WTC11 (cell line): ENCODE measurements around the gene PHACTR3. TPM values are rescaled to one million over a fixed set of nuclear protein-coding genes. Genes with fewer than 3 reads are reported as not detected.

ENCODE experiments used
- ATAC-seq: fragments of 200-7000 bp; cut with Tn5 transposase; 2 replicates; pipeline ENCODE4 v1.10.0; 2021; ENCODE audit warnings: mild to moderate bottlenecking, moderate library complexity
- CTCF ChIA-PET: fragments of 300-600 bp; sonication (Branson Sonifier 250); formaldehyde crosslinking; loops from one replicate; lab custom pipeline; 2021; ENCODE audit warnings: antibody characterized with exemption; lab: Charles Lee
- POLR2A ChIA-PET: fragments of 350-600 bp; sonication (Branson Sonifier 250); formaldehyde crosslinking; loops from one replicate; lab custom pipeline; 2021; ENCODE audit warnings: antibody characterized with exemption; lab: Charles Lee
- DNase-seq: peaks from one replicate; pipeline ENCODE4 v3.0.0; 2021; ENCODE audit warnings: low spot score
- H3K27ac Mint-ChIP-seq: 2 replicates; pipeline ENCODE4 v1.8.0; 2021; ENCODE audit warnings: mixed read lengths
- H3K27me3 Mint-ChIP-seq: 2 replicates; pipeline ENCODE4 v1.8.0; 2021; ENCODE audit warnings: low read depth, mild to moderate bottlenecking, moderate library complexity, mixed read lengths
- H3K36me3 Mint-ChIP-seq: 2 replicates; pipeline ENCODE4 v1.8.0; 2021; ENCODE audit warnings: mixed read lengths
- H3K4me1 Mint-ChIP-seq: 2 replicates; pipeline ENCODE4 v1.8.0; 2022; ENCODE audit warnings: mixed read lengths
- H3K4me3 Mint-ChIP-seq: 2 replicates; pipeline ENCODE4 v1.8.0; 2021; ENCODE audit warnings: mild to moderate bottlenecking, moderate library complexity, mixed read lengths
- H3K9me3 Mint-ChIP-seq: 2 replicates; pipeline ENCODE4 v1.8.0; 2021; ENCODE audit warnings: mixed read lengths
- ARID4B ChIP-seq: sonication (generic); formaldehyde crosslinking; IDR thresholded peaks from 2 replicates; pipeline ENCODE4 v1.8.0; 2023; ENCODE audit warnings: missing genetic modification reagents, mild to moderate bottlenecking, borderline replicate concordance
- ATF1 ChIP-seq: sonication (generic); formaldehyde crosslinking; IDR thresholded peaks from 2 replicates; pipeline ENCODE4 v1.8.1; 2023; ENCODE audit warnings: mild to moderate bottlenecking, moderate library complexity, missing genetic modification reagents
- ATF6 ChIP-seq: sonication (generic); formaldehyde crosslinking; IDR thresholded peaks from 2 replicates; pipeline ENCODE4 v1.8.1; 2023; ENCODE audit warnings: mild to moderate bottlenecking, missing genetic modification reagents
- CREM ChIP-seq: sonication (generic); formaldehyde crosslinking; IDR thresholded peaks from 2 replicates; pipeline ENCODE4 v1.8.1; 2022; ENCODE audit warnings: mild to moderate bottlenecking, missing genetic modification reagents, moderate library complexity
- ESRRA ChIP-seq: sonication (generic); formaldehyde crosslinking; IDR thresholded peaks from 2 replicates; pipeline ENCODE4 v1.8.1; 2022; ENCODE audit warnings: mild to moderate bottlenecking, missing genetic modification reagents, borderline replicate concordance
- FOXJ3 ChIP-seq: sonication (generic); formaldehyde crosslinking; IDR thresholded peaks from 2 replicates; pipeline ENCODE4 v1.9.0; 2021; ENCODE audit warnings: missing genetic modification reagents, mild to moderate bottlenecking, borderline replicate concordance
- FOXP4 ChIP-seq: sonication (generic); formaldehyde crosslinking; IDR thresholded peaks from 2 replicates; pipeline ENCODE4 v1.8.0; 2022; ENCODE audit warnings: mild to moderate bottlenecking, missing genetic modification reagents
- GABPB1 ChIP-seq: sonication (generic); formaldehyde crosslinking; IDR thresholded peaks from 2 replicates; pipeline ENCODE4 v1.8.1; 2023; ENCODE audit warnings: mild to moderate bottlenecking, missing genetic modification reagents
- NFATC4 ChIP-seq: fragments of 250-450 bp; sonication (Bioruptor Pico); IDR thresholded peaks from 2 replicates; pipeline ENCODE4 v1.9.0; 2021; ENCODE audit warnings: mild to moderate bottlenecking
- NFYB ChIP-seq: sonication (generic); formaldehyde crosslinking; conservative IDR thresholded peaks from 2 replicates; pipeline ENCODE4 v1.8.0; 2022; ENCODE audit warnings: low read depth, missing genetic modification reagents
- NR3C1 ChIP-seq: sonication (generic); formaldehyde crosslinking; conservative IDR thresholded peaks from 2 replicates; pipeline ENCODE4 v1.8.1; 2023; ENCODE audit warnings: low read depth, mild to moderate bottlenecking, missing genetic modification reagents
- TEAD1 ChIP-seq: sonication (generic); formaldehyde crosslinking; IDR thresholded peaks from 2 replicates; pipeline ENCODE4 v1.8.0; 2022; ENCODE audit warnings: mild to moderate bottlenecking, missing genetic modification reagents
- TP53 ChIP-seq: sonication (generic); formaldehyde crosslinking; IDR thresholded peaks from 2 replicates; pipeline ENCODE4 v1.8.1; 2023; ENCODE audit warnings: mild to moderate bottlenecking, missing genetic modification reagents
- ZMAT4 ChIP-seq: fragments of 250-450 bp; sonication (Bioruptor Pico); IDR thresholded peaks from 2 replicates; pipeline ENCODE4 v1.9.0; 2021; ENCODE audit warnings: mild to moderate bottlenecking
- ZNF671 ChIP-seq: fragments of 250-450 bp; sonication (Bioruptor Pico); IDR thresholded peaks from 2 replicates; pipeline ENCODE4 v1.8.0; 2021; ENCODE audit warnings: mild to moderate bottlenecking
- total RNA-seq: library from RNA; stranded (reverse); gene quantifications from 3 replicates; pipeline ENCODE4 v1.2.3, GENCODE V29; 2021
- TF ChIP-seq, protein P1 (sequence below): sonication (generic); formaldehyde crosslinking; IDR thresholded peaks from 2 replicates; pipeline ENCODE4 v1.8.1; 2023; ENCODE audit warnings: mild to moderate bottlenecking, missing genetic modification reagents, moderate library complexity
- TF ChIP-seq, protein P2 (sequence below): sonication (generic); formaldehyde crosslinking; IDR thresholded peaks from 2 replicates; pipeline ENCODE4 v1.8.1; 2022; ENCODE audit warnings: missing genetic modification reagents, borderline replicate concordance
- TF ChIP-seq, protein P3 (sequence below): fragments of 250-450 bp; sonication (Bioruptor Pico); IDR thresholded peaks from 2 replicates; pipeline ENCODE4 v1.9.0; 2021; ENCODE audit warnings: mild to moderate bottlenecking

PHACTR3 gene
- total RNA-seq, 1 experiment from 2014 or later = 0.28 TPM

DNA sequence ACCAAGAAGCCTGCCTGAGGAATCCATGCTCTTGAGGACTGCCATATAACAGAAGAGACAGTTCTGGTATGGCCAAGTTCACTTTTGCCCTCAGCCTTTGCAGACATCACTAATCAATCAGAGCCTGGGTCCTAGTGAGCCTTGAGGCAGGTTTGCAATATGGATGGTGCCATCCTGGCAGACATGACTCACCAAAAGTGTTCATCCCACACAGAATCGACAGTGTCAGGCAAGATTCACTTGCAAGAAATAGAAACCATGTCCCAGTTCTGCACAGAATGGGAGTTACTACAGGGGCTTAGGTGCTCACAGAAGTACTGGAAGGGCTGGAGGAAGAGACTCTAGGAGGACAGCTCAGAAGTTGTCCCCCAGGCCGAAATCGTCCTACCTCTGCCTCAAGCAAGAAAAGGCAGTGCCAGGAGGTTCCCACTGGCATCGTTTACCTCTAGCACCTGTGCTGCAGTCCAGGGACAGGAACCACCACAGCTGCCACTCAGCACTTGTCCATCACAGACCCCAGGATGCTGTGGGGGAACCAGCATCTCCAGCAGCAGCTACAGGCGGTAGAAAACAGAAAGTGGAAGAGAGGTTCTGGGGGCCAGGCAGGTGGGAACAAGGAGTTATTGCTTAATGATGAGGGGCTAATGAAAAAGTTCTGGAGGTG is 42.6 kb upstream of the PHACTR3 start:
- peaks cover 18% of the 10 kb centered on the region for H3K27me3 Mint-ChIP-seq
- ATAC-seq (no peak), DNase-seq (no peak)
- no peak for TF ChIP-seq FOXJ3 (CRISPR knock-in tag)
- no peak for TF ChIP-seq ARID4B (CRISPR knock-in tag)
- TF ChIP-seq NFYB = no peak
- no peak for TF ChIP-seq ZMAT4 (CRISPR knock-in tag)
- no peak for TF ChIP-seq ATF1
- TF ChIP-seq GABPB1 (CRISPR knock-in tag) = no peak
- no peak for TF ChIP-seq TP53 (CRISPR knock-in tag)
- no peak for TF ChIP-seq ZNF671 (CRISPR knock-in tag)
- TF ChIP-seq FOXP4 (CRISPR knock-in tag) = no peak
- TF ChIP-seq, protein P1, sequence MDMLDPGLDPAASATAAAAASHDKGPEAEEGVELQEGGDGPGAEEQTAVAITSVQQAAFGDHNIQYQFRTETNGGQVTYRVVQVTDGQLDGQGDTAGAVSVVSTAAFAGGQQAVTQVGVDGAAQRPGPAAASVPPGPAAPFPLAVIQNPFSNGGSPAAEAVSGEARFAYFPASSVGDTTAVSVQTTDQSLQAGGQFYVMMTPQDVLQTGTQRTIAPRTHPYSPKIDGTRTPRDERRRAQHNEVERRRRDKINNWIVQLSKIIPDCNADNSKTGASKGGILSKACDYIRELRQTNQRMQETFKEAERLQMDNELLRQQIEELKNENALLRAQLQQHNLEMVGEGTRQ (CRISPR knock-in tag) = no peak
- no peak for TF ChIP-seq ATF6
- TF ChIP-seq NR3C1 (CRISPR knock-in tag) = no peak
- no peak for TF ChIP-seq CREM
- TF ChIP-seq TEAD1 = no peak
- no peak overlapping the region for H3K4me3 Mint-ChIP-seq
- H3K36me3 Mint-ChIP-seq = no peaks in the 10 kb centered on the region
- CTCF ChIA-PET = interaction anchor here (1.0 to 3.2 kb wide), 10 partner anchors 10 to 187 kb away, joined by 3 to 43 read pairs (median 4); no protein-coding TSS in a partner anchor
- no peak overlapping the region for H3K27ac Mint-ChIP-seq
- peaks cover 4% of the 10 kb centered on the region for H3K4me1 Mint-ChIP-seq
- no peaks in the 10 kb centered on the region for H3K9me3 Mint-ChIP-seq
- POLR2A ChIA-PET = no interaction called here

- no peaks in the 10 kb centered on the region for H3K36me3 Mint-ChIP-seq
- TF ChIP-seq FOXP4 (CRISPR knock-in tag) = no peak
- TF ChIP-seq NFATC4 = no peak
- TF ChIP-seq, protein P2, sequence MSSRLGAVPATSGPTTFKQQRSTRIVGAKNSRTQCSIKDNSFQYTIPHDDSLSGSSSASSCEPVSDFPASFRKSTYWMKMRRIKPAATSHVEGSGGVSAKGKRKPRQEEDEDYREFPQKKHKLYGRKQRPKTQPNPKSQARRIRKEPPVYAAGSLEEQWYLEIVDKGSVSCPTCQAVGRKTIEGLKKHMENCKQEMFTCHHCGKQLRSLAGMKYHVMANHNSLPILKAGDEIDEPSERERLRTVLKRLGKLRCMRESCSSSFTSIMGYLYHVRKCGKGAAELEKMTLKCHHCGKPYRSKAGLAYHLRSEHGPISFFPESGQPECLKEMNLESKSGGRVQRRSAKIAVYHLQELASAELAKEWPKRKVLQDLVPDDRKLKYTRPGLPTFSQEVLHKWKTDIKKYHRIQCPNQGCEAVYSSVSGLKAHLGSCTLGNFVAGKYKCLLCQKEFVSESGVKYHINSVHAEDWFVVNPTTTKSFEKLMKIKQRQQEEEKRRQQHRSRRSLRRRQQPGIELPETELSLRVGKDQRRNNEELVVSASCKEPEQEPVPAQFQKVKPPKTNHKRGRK (CRISPR knock-in tag) = no peak
- TF ChIP-seq, protein P3, sequence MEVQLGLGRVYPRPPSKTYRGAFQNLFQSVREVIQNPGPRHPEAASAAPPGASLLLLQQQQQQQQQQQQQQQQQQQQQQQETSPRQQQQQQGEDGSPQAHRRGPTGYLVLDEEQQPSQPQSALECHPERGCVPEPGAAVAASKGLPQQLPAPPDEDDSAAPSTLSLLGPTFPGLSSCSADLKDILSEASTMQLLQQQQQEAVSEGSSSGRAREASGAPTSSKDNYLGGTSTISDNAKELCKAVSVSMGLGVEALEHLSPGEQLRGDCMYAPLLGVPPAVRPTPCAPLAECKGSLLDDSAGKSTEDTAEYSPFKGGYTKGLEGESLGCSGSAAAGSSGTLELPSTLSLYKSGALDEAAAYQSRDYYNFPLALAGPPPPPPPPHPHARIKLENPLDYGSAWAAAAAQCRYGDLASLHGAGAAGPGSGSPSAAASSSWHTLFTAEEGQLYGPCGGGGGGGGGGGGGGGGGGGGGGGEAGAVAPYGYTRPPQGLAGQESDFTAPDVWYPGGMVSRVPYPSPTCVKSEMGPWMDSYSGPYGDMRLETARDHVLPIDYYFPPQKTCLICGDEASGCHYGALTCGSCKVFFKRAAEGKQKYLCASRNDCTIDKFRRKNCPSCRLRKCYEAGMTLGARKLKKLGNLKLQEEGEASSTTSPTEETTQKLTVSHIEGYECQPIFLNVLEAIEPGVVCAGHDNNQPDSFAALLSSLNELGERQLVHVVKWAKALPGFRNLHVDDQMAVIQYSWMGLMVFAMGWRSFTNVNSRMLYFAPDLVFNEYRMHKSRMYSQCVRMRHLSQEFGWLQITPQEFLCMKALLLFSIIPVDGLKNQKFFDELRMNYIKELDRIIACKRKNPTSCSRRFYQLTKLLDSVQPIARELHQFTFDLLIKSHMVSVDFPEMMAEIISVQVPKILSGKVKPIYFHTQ = no peak
- no peak for TF ChIP-seq ESRRA
Measured at GRCh38 chr20:59564171-59564570, 40.2 kb upstream of the PHACTR3 start.

More at GRCh38 chr20:59564171-59564570, 40.2 kb upstream of the PHACTR3 start:
- H3K27ac Mint-ChIP-seq = no peak overlapping the region
- DNase-seq (no peak), ATAC-seq (no peak)
- H3K9me3 Mint-ChIP-seq = no peaks in the 10 kb centered on the region
- ChIA-PET CTCF (interaction anchor here (1.5 kb wide), 1 partner anchor 45 kb away, joined by 4 read pairs; no protein-coding TSS in a partner anchor), POLR2A (no interaction called here)
- 0 out of 2 replicates have a peak, but pooled peaks cover 3% of the 10 kb centered on the region for H3K4me1 Mint-ChIP-seq
- H3K27me3 Mint-ChIP-seq = peaks cover 19% of the 10 kb centered on the region
- H3K4me3 Mint-ChIP-seq = no peak overlapping the region
